Testis (tissue), 2 donors: ENCODE measurements around the gene MYO18B.

Source experiments
- POLR2A ChIP-seq: fragments of 450-650 bp; IDR thresholded peaks from one replicate; pipeline ENCODE4 v1.6.1; 2017; ENCODE audit warnings: antibody characterized with exemption, mild to moderate bottlenecking, moderate library complexity
- TF ChIP-seq, protein P1 (sequence below), 3 experiments: fragments of 450-650 bp in 2 of 3; fragments of 200-600 bp in 1 of 3; sonication (generic) in 1 of 3; IDR thresholded peaks; one replicate each; pipeline ENCODE4 v1.5.1; 2016 to 2019; ENCODE audit warnings: antibody characterized with exemption in 3 of 3, mild to moderate bottlenecking in 2 of 3, moderate library complexity in 1 of 3

DNA sequence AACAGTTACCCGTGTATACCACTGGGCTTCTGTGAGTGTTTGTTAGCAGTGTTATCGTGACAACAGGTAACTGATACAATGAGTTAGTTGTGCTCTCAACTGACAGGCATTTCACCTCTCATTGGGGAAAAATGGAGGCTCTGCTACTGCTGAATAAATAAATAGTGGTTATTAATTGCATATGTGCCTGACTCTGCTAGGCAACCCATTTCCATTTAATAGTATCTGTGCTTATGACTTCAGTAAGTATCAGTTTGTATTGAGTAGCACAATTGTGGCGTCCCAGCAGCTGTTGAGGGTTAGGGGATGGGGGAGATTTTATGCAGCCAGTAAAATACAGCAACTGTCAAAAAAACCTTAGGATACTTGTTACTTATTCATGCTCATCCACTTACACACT lies 303.9 kb downstream of the MYO18B start:
- no peak for TF ChIP-seq POLR2A
- TF ChIP-seq, protein P1, sequence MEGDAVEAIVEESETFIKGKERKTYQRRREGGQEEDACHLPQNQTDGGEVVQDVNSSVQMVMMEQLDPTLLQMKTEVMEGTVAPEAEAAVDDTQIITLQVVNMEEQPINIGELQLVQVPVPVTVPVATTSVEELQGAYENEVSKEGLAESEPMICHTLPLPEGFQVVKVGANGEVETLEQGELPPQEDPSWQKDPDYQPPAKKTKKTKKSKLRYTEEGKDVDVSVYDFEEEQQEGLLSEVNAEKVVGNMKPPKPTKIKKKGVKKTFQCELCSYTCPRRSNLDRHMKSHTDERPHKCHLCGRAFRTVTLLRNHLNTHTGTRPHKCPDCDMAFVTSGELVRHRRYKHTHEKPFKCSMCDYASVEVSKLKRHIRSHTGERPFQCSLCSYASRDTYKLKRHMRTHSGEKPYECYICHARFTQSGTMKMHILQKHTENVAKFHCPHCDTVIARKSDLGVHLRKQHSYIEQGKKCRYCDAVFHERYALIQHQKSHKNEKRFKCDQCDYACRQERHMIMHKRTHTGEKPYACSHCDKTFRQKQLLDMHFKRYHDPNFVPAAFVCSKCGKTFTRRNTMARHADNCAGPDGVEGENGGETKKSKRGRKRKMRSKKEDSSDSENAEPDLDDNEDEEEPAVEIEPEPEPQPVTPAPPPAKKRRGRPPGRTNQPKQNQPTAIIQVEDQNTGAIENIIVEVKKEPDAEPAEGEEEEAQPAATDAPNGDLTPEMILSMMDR (IDR thresholded peaks at IDR 0.05), result no peak
